Mesothelial cell of epicardium (in vitro differentiated cells): Measurements from ENCODE around the gene PDCD11. TPM values are rescaled to one million over a fixed set of nuclear protein-coding genes. Genes with fewer than 3 reads are reported as not detected.

ENCODE experiments used
- DNase-seq, 2 experiments: peaks; one replicate each; pipeline ENCODE4 v3.0.0; 2021; ENCODE audit warnings: low spot score in 2 of 2; ENCODE audit not compliant: unreplicated experiment in 2 of 2
- H3K27ac Mint-ChIP-seq: 2 replicates; pipeline ENCODE4 v1.8.0; 2021; ENCODE audit warnings: mixed read lengths
- H3K27me3 Mint-ChIP-seq: 2 replicates; pipeline ENCODE4 v1.8.0; 2021; ENCODE audit warnings: low read depth, mixed read lengths
- H3K36me3 Mint-ChIP-seq: 2 replicates; pipeline ENCODE4 v1.8.0; 2021; ENCODE audit warnings: mixed read lengths
- H3K4me1 Mint-ChIP-seq: 2 replicates; pipeline ENCODE4 v1.8.0; 2021; ENCODE audit warnings: mixed read lengths
- H3K4me3 Mint-ChIP-seq: 2 replicates; pipeline ENCODE4 v1.8.0; 2021; ENCODE audit warnings: mild to moderate bottlenecking, moderate library complexity, mixed read lengths
- H3K9me3 Mint-ChIP-seq: 2 replicates; pipeline ENCODE4 v1.8.0; 2021; ENCODE audit warnings: mixed read lengths
- CTCF ChIP-seq: fragments of 200-600 bp; sonication (generic); IDR thresholded peaks from one replicate; pipeline ENCODE4 v1.5.0; 2021; ENCODE audit warnings: antibody characterized with exemption; ENCODE audit not compliant: unreplicated experiment
- total RNA-seq: library from RNA; stranded (reverse); gene quantifications from 3 replicates; pipeline ENCODE4 v1.2.1, GENCODE V29; 2021

The PDCD11 gene
- total RNA-seq, 1 donor from 2014 or later = 53.6 TPM

GRCh38 chr10:103433858-103434257, 37.4 kb downstream of the PDCD11 start:
- no peak for DNase-seq
- Mint-ChIP-seq H3K27ac (no peak overlapping the region), H3K4me1 (no peaks in the 10 kb centered on the region), H3K9me3 (no peaks in the 10 kb centered on the region), H3K27me3 (no peaks in the 10 kb centered on the region), H3K36me3 (peaks cover 48% of the 10 kb centered on the region), H3K4me3 (no peak overlapping the region)
- TF ChIP-seq CTCF = no peak

DNA sequence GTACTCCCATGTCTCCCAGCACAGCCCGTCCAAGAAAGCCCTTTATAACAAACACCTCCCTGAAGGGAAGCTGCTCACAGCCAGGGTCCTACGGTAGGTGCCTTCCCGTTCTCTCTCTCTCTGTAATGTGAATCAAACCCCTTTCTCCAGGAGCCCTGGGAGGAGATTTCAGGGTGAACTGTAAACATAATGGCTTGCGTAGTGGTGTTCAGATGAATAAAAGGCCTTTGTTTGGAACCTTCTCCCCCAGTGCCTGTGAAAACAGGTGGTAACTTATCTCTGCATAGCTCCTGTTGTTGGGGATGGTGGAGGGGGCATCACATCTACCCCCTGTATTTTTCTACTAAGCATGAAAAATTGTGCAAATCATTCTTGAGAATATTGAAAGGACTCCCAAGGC, 43.4 kb downstream of the PDCD11 start:
- no peak for DNase-seq
- H3K4me1 Mint-ChIP-seq = no peaks in the 10 kb centered on the region
- no peak overlapping the region for H3K4me3 Mint-ChIP-seq
- TF ChIP-seq CTCF = no peak
- H3K9me3 Mint-ChIP-seq = no peaks in the 10 kb centered on the region
- peaks cover 52% of the 10 kb centered on the region for H3K36me3 Mint-ChIP-seq
- H3K27ac Mint-ChIP-seq = no peak overlapping the region
- no peaks in the 10 kb centered on the region for H3K27me3 Mint-ChIP-seq

- Mint-ChIP-seq H3K4me1 (no peaks in the 10 kb centered on the region), H3K27me3 (no peaks in the 10 kb centered on the region), H3K36me3 (peaks cover 56% of the 10 kb centered on the region), H3K9me3 (no peaks in the 10 kb centered on the region), H3K27ac (no peak overlapping the region), H3K4me3 (no peak overlapping the region)
- no peak for TF ChIP-seq CTCF
- DNase-seq = no peak
Measured at GRCh38 chr10:103440416-103440815, 44.0 kb downstream of the PDCD11 start.

DNA sequence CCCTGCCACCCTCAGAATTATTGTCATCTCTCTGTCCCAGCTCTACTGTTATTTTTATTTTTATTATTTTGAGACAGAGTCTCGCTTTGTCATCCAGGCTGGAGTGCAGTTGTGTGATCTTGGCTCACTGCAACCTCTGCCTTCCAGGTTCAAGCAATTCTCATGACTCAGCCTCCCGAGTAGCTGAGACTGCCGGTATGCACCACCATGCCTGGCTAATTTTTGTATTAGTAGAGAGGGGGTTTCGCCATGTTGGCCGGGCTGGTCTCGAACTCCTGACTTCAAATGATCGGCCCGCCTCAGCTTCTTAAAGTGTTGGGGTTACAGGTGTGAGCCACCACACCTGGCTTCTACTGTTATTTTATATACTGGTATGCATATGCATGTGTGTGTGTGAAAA, 44.8 kb downstream of the PDCD11 start:
- TF ChIP-seq CTCF = no peak
- no peak for DNase-seq
- no peaks in the 10 kb centered on the region for H3K9me3 Mint-ChIP-seq
- no peak overlapping the region for H3K4me3 Mint-ChIP-seq
- H3K36me3 Mint-ChIP-seq = peaks cover 57% of the 10 kb centered on the region
- no peak overlapping the region for H3K27ac Mint-ChIP-seq
- H3K4me1 Mint-ChIP-seq = no peaks in the 10 kb centered on the region
- no peaks in the 10 kb centered on the region for H3K27me3 Mint-ChIP-seq

- Mint-ChIP-seq H3K4me3 (no peak overlapping the region), H3K9me3 (no peaks in the 10 kb centered on the region), H3K36me3 (peaks cover 56% of the 10 kb centered on the region), H3K27ac (no peak overlapping the region), H3K4me1 (no peaks in the 10 kb centered on the region), H3K27me3 (no peaks in the 10 kb centered on the region)
- DNase-seq = no peak
- TF ChIP-seq CTCF = no peak
Measured at GRCh38 chr10:103441611-103442010, 45.2 kb downstream of the PDCD11 start.

DNA sequence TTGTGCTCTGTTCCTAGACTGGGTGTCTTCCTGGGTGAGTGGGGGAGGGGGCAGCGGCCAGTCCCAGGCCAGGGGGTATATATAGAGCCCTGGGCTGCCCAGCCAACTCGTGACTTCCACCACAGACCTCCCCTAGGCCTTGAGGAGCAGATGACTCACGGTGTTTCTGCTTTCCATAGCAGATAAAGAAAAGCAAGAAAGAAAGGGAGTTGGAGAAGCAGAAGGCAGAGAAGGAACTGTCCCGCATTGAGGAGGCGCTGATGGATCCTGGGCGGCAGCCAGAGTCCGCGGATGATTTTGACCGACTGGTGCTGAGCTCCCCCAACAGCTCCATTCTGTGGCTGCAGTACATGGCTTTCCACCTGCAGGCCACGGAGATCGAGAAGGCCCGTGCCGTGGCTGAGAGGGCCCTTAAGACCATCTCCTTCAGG, 45.6 kb downstream of the PDCD11 start:
- Mint-ChIP-seq H3K4me1 (no peaks in the 10 kb centered on the region), H3K36me3 (peaks cover 54% of the 10 kb centered on the region), H3K27me3 (no peaks in the 10 kb centered on the region), H3K4me3 (no peak overlapping the region), H3K9me3 (no peaks in the 10 kb centered on the region), H3K27ac (no peak overlapping the region)
- TF ChIP-seq CTCF = no peak
- no peak for DNase-seq
